K562 (cell line): ENCODE data around the gene GADD45B. TPM values are rescaled to one million over a fixed set of nuclear protein-coding genes. Genes with fewer than 3 reads are reported as not detected.
A peak's percentile ranks its signal among the peaks of the same experiment; 100 is the strongest.

ENCODE experiments used
- DPF2 ChIP-seq: fragments of 450-650 bp; IDR thresholded peaks from 2 replicates; pipeline ENCODE4 v1.6.1; 2016
- FOXA3 ChIP-seq, 2 experiments: fragments of 450-650 bp in 1 of 2; sonication (generic) in 1 of 2; formaldehyde crosslinking; IDR thresholded peaks in 1 of 2; conservative IDR thresholded peaks in 1 of 2; 2 replicates each; pipeline versions ENCODE4 v1.4.0 to v1.8.0; 2020 to 2022; ENCODE audit warnings: mild to moderate bottlenecking in 2 of 2, missing genetic modification reagents in 1 of 2
- GABPB1 ChIP-seq: sonication (generic); formaldehyde crosslinking; IDR thresholded peaks from 2 replicates; pipeline ENCODE4 v1.8.0; 2022; ENCODE audit warnings: mild to moderate bottlenecking, missing genetic modification reagents
- HLTF ChIP-seq: fragments of 450-650 bp; IDR thresholded peaks from 2 replicates; pipeline ENCODE4 v1.6.1; 2016
- MTA1 ChIP-seq: fragments of 450-650 bp; IDR thresholded peaks from 2 replicates; pipeline ENCODE4 v1.6.1; 2017; ENCODE audit warnings: borderline replicate concordance
- PCBP2 ChIP-seq: fragments of 200-400 bp; formaldehyde crosslinking; IDR thresholded peaks from 2 replicates; pipeline ENCODE4 v1.6.1; 2018; ENCODE audit warnings: low read length, low read depth, mild to moderate bottlenecking, moderate library complexity; ENCODE audit not compliant: poor library complexity, severe bottlenecking
- SAFB ChIP-seq: fragments of 200-400 bp; formaldehyde crosslinking; IDR thresholded peaks from 2 replicates; pipeline ENCODE4 v1.6.1; 2017; ENCODE audit warnings: low read depth, low read length, borderline replicate concordance
- SLC30A9 ChIP-seq: fragments of 250-450 bp; sonication (Bioruptor Pico); IDR thresholded peaks from 2 replicates; pipeline ENCODE4 v1.8.0; 2022; ENCODE audit warnings: mild to moderate bottlenecking, moderate library complexity
- SMARCB1 ChIP-seq: IDR thresholded peaks from 2 replicates; pipeline ENCODE4 v1.6.1; 2011; ENCODE audit warnings: improper control_type of control experiment, low read depth; ENCODE audit not compliant: insufficient read length
- SUPT5H ChIP-seq: fragments of 450-650 bp; IDR thresholded peaks from 2 replicates; pipeline ENCODE4 v1.6.1; 2016
- U2AF1 ChIP-seq: fragments of 200-400 bp; formaldehyde crosslinking; optimal IDR thresholded peaks from 2 replicates; pipeline ENCODE3; 2017; ENCODE audit warnings: mild to moderate bottlenecking, low read depth, low read length, moderate library complexity
- ZBED1 ChIP-seq: IDR thresholded peaks from 2 replicates; pipeline ENCODE4 v1.6.1; 2014
- ZC3H4 ChIP-seq: sonication (generic); formaldehyde crosslinking; IDR thresholded peaks from 2 replicates; pipeline ENCODE4 v1.9.0; 2021; ENCODE audit warnings: missing genetic modification reagents, borderline replicate concordance
- ZNF24 ChIP-seq: fragments of 450-650 bp; IDR thresholded peaks from 2 replicates; pipeline ENCODE4 v1.6.1; 2016
- polyA plus RNA-seq, 8 experiments: library from polyadenylated mRNA; depleted of rRNA in 4 of 8; stranded (reverse) in 5 of 8; unstranded in 3 of 8; fragments of >200 nt; fragmentation: Nextera tagmentation in 2 of 8; fragmentation: Illumina TruSeq in 1 of 8; extraction: Ambion mirVana in 2 of 8; extraction: Trizol in 1 of 8; gene quantifications; 2 replicates each; pipeline versions ENCODE4 v1.2.1 to v1.2.3, GENCODE V29; 2011 to 2014; ENCODE audit warnings: inconsistent platforms in 1 of 8, missing spikeins in 1 of 8
- total RNA-seq, 7 experiments: library from RNA; depleted of rRNA in 6 of 7; stranded (reverse); fragments of >200 nt in 6 of 7; fragmentation: Illumina TruSeq in 2 of 7; extraction: Trizol in 2 of 7; gene quantifications; 2 replicates each; pipeline versions ENCODE4 v1.2.1 to v1.2.3, GENCODE V29; 2011 to 2021; ENCODE audit warnings: low replicate concordance in 1 of 7
- TF ChIP-seq, protein P1 (sequence below): IDR thresholded peaks from 3 replicates; pipeline ENCODE4 v1.6.1; 2011; ENCODE audit warnings: borderline replicate concordance, mild to moderate bottlenecking; ENCODE audit not compliant: insufficient read length, insufficient read depth
- TF ChIP-seq, protein P2 (sequence below): sonication (generic); formaldehyde crosslinking; IDR thresholded peaks from 2 replicates; pipeline ENCODE4 v1.8.1; 2023; ENCODE audit warnings: mild to moderate bottlenecking, missing genetic modification reagents
- TF ChIP-seq, protein P3 (sequence below): fragments of 450-650 bp; IDR thresholded peaks from 2 replicates; pipeline ENCODE4 v1.7.1; 2018; ENCODE audit warnings: mild to moderate bottlenecking, low read depth; ENCODE audit not compliant: partially characterized antibody
- TF ChIP-seq, protein P4 (sequence below): fragments of 250-450 bp; sonication (Bioruptor Pico); IDR thresholded peaks from 2 replicates; pipeline ENCODE4 v1.8.0; 2022; ENCODE audit warnings: moderate library complexity, mild to moderate bottlenecking, inconsistent platforms
- TF ChIP-seq, protein P5 (sequence below): fragments of 450-650 bp; IDR thresholded peaks from 2 replicates; pipeline ENCODE4 v1.6.1; 2017; ENCODE audit warnings: antibody characterized with exemption

GADD45B gene
- total and polyA plus RNA-seq, 9 of the 15 experiments (the other 6 are each of a cell fraction or from before 2014, with no cell fraction given), result 0.06 to 4.1 (median 2.1) TPM

DNA sequence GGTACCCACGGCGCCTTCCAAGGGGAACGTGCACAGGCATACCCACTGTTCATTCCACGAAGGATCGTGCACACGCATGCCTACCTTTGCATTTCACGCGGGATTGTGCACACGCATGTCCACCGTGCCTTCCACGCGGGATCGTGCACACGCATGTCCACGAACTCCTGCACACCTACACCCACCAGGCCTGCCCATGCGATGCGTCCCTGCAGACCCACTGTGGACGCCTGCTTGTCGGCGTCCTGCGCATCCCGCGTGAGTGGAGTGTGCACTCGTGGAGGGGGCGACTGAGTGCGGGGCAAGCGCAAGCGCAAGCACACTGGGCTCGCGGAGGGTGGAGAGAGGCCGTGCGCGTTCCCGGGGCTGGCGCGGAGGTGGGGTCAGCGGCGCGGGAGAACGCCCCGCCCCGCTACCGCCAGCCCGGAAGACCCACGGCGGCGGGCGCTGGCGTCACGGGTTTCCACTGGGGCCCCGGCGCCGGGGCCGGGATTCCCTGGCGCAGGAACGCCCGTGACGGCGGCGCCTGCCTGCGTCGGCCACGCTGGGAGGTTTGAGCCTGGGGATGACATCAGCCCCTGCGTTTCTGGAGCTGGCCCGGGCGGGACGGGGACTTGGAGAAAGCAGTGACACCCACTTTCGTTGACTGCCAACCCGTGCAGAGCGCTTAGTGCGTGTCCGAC is 18.7 kb downstream of the GADD45B start (continued):
- TF ChIP-seq, protein P1, sequence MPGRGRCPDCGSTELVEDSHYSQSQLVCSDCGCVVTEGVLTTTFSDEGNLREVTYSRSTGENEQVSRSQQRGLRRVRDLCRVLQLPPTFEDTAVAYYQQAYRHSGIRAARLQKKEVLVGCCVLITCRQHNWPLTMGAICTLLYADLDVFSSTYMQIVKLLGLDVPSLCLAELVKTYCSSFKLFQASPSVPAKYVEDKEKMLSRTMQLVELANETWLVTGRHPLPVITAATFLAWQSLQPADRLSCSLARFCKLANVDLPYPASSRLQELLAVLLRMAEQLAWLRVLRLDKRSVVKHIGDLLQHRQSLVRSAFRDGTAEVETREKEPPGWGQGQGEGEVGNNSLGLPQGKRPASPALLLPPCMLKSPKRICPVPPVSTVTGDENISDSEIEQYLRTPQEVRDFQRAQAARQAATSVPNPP, result no peak
- TF ChIP-seq ZNF24 (no peak), U2AF1 (no peak), HLTF (no peak), SMARCB1 (no peak), ZBED1 (no peak), MTA1 (peak; percentile 95), DPF2 (no peak), PCBP2 (no peak), SAFB (peak; percentile 100), SUPT5H (no peak), ZC3H4 (CRISPR knock-in tag) (no peak), SLC30A9 (CRISPR knock-in tag) (no peak), GABPB1 (CRISPR knock-in tag) (peak; percentile 64; the same call in 1 of the 2 replicates), FOXA3 (CRISPR knock-in tag; conservative IDR thresholded peaks at IDR 0.05 in 1 of 2, IDR thresholded peaks at IDR 0.05 in 1 of 2) (0 out of 4 replicates have a peak, but pooled peaks of 1 of the 2 experiments have one; percentile 46)
- TF ChIP-seq, protein P2, sequence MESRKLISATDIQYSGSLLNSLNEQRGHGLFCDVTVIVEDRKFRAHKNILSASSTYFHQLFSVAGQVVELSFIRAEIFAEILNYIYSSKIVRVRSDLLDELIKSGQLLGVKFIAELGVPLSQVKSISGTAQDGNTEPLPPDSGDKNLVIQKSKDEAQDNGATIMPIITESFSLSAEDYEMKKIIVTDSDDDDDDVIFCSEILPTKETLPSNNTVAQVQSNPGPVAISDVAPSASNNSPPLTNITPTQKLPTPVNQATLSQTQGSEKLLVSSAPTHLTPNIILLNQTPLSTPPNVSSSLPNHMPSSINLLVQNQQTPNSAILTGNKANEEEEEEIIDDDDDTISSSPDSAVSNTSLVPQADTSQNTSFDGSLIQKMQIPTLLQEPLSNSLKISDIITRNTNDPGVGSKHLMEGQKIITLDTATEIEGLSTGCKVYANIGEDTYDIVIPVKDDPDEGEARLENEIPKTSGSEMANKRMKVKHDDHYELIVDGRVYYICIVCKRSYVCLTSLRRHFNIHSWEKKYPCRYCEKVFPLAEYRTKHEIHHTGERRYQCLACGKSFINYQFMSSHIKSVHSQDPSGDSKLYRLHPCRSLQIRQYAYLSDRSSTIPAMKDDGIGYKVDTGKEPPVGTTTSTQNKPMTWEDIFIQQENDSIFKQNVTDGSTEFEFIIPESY (CRISPR knock-in tag), result peak; percentile 51
- TF ChIP-seq, protein P3, sequence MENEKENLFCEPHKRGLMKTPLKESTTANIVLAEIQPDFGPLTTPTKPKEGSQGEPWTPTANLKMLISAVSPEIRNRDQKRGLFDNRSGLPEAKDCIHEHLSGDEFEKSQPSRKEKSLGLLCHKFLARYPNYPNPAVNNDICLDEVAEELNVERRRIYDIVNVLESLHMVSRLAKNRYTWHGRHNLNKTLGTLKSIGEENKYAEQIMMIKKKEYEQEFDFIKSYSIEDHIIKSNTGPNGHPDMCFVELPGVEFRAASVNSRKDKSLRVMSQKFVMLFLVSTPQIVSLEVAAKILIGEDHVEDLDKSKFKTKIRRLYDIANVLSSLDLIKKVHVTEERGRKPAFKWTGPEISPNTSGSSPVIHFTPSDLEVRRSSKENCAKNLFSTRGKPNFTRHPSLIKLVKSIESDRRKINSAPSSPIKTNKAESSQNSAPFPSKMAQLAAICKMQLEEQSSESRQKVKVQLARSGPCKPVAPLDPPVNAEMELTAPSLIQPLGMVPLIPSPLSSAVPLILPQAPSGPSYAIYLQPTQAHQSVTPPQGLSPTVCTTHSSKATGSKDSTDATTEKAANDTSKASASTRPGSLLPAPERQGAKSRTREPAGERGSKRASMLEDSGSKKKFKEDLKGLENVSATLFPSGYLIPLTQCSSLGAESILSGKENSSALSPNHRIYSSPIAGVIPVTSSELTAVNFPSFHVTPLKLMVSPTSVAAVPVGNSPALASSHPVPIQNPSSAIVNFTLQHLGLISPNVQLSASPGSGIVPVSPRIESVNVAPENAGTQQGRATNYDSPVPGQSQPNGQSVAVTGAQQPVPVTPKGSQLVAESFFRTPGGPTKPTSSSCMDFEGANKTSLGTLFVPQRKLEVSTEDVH, result no peak
- TF ChIP-seq, protein P4, sequence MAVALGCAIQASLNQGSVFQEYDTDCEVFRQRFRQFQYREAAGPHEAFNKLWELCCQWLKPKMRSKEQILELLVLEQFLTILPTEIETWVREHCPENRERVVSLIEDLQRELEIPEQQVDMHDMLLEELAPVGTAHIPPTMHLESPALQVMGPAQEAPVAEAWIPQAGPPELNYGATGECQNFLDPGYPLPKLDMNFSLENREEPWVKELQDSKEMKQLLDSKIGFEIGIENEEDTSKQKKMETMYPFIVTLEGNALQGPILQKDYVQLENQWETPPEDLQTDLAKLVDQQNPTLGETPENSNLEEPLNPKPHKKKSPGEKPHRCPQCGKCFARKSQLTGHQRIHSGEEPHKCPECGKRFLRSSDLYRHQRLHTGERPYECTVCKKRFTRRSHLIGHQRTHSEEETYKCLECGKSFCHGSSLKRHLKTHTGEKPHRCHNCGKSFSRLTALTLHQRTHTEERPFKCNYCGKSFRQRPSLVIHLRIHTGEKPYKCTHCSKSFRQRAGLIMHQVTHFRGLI, result no peak
- TF ChIP-seq, protein P5, sequence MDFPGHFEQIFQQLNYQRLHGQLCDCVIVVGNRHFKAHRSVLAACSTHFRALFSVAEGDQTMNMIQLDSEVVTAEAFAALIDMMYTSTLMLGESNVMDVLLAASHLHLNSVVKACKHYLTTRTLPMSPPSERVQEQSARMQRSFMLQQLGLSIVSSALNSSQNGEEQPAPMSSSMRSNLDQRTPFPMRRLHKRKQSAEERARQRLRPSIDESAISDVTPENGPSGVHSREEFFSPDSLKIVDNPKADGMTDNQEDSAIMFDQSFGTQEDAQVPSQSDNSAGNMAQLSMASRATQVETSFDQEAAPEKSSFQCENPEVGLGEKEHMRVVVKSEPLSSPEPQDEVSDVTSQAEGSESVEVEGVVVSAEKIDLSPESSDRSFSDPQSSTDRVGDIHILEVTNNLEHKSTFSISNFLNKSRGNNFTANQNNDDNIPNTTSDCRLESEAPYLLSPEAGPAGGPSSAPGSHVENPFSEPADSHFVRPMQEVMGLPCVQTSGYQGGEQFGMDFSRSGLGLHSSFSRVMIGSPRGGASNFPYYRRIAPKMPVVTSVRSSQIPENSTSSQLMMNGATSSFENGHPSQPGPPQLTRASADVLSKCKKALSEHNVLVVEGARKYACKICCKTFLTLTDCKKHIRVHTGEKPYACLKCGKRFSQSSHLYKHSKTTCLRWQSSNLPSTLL, result no peak
